ENCODE data around the gene RPL27. TPM values are rescaled to one million over a fixed set of nuclear protein-coding genes. Genes with fewer than 3 reads are reported as not detected.
A peak's percentile ranks its signal among the peaks of the same experiment; 100 is the strongest.
"Not testable (repeated sequence)": the region's sequence is repeated elsewhere in the genome, so short reads cannot be mapped to it uniquely, and the experiment has no call there.

Gene RPL27
- total RNA-seq, 2 donors from 2014 or later = 535 to 569 TPM

GRCh38 chr17:42997390-42997983 is 732 bp upstream of the RPL27 start:
- peaks cover 14 to 20% of the 10 kb centered on the region in 2 donors for H3K4me1 ChIP-seq (ENCODE audit: control insufficient read depth in 1 of 2, low read depth in 2 of 2)
- H3K4me3 ChIP-seq = peak overlapping the region; percentile 90
- DNase-seq (ENCODE audit: low spot score) (no peak), ATAC-seq (ENCODE audit: insufficient number of reproducible peaks, low FRiP score, low read depth) (no peak)
- H3K27me3 ChIP-seq (replicated peaks; ENCODE audit: insufficient read depth) = no peaks in the 10 kb centered on the region
- H3K9me3 ChIP-seq = no peaks in the 10 kb centered on the region
- no peak for TF ChIP-seq CTCF (IDR thresholded peaks at IDR 0.05)
- peaks cover 21% of the 10 kb centered on the region for H3K36me3 ChIP-seq
- H3K27ac ChIP-seq = peak overlapping the region; percentile 47 to 91

GRCh38 chr17:42999003-42999525 is 845 bp downstream of the RPL27 start:
- DNase-seq (ENCODE audit: low spot score) (no peak), ATAC-seq (ENCODE audit: insufficient number of reproducible peaks, low FRiP score, low read depth) (no peak)
- no peaks in the 10 kb centered on the region for H3K27me3 ChIP-seq (replicated peaks; ENCODE audit: insufficient read depth)
- peak overlapping the region; percentile 90 for H3K4me3 ChIP-seq
- H3K4me1 ChIP-seq (ENCODE audit: control insufficient read depth in 1 of 2, low read depth in 2 of 2) = peaks cover 14 to 26% of the 10 kb centered on the region in 2 donors
- TF ChIP-seq CTCF (IDR thresholded peaks at IDR 0.05) = no peak
- H3K9me3 ChIP-seq = no peaks in the 10 kb centered on the region
- H3K36me3 ChIP-seq = peaks cover 27% of the 10 kb centered on the region
- H3K27ac ChIP-seq = peak overlapping the region; percentile 91 to 94

GRCh38 chr17:43000894-43001293 is 2.7 kb downstream of the RPL27 start:
- H3K4me1 ChIP-seq (ENCODE audit: control insufficient read depth in 1 of 2, low read depth in 2 of 2) = peaks cover 14 to 26% of the 10 kb centered on the region in 2 donors
- H3K36me3 ChIP-seq = peaks cover 27% of the 10 kb centered on the region
- not testable (repeated sequence) for DNase-seq (ENCODE audit: low spot score); ATAC-seq (ENCODE audit: insufficient number of reproducible peaks, low FRiP score, low read depth); H3K9me3 ChIP-seq; H3K27ac ChIP-seq; H3K27me3 ChIP-seq (replicated peaks; ENCODE audit: insufficient read depth); H3K4me3 ChIP-seq

GRCh38 chr17:43003542-43004172 is 5.4 kb downstream of the RPL27 start:
- Histone ChIP-seq H3K4me1 (ENCODE audit: control insufficient read depth in 1 of 2, low read depth in 2 of 2) (peaks cover 9 to 28% of the 10 kb centered on the region in 2 donors), H3K36me3 (peaks cover 27% of the 10 kb centered on the region), H3K9me3 (no peaks in the 10 kb centered on the region), H3K27me3 (replicated peaks; ENCODE audit: insufficient read depth) (no peaks in the 10 kb centered on the region), H3K4me3 (no peak overlapping the region), H3K27ac (peak overlapping the region in 1 of 2 donors; percentile 23)
- no peak for TF ChIP-seq CTCF (IDR thresholded peaks at IDR 0.05)
- ATAC-seq (ENCODE audit: insufficient number of reproducible peaks, low FRiP score, low read depth) = no peak
- DNase-seq (ENCODE audit: low spot score) = no peak

- Histone ChIP-seq H3K36me3 (peaks cover 11% of the 10 kb centered on the region), H3K27me3 (replicated peaks; ENCODE audit: insufficient read depth) (no peaks in the 10 kb centered on the region), H3K4me1 (ENCODE audit: control insufficient read depth in 1 of 2, low read depth in 2 of 2) (peaks cover 0 to 14% of the 10 kb centered on the region in 2 donors), H3K27ac (peak within 1 kb of the TSS; percentile 85 to 89), H3K9me3 (no peaks in the 10 kb centered on the region), H3K4me3 (peak within 1 kb of the TSS; percentile 93)
- DNase-seq (ENCODE audit: low spot score) (no peak), ATAC-seq (ENCODE audit: insufficient number of reproducible peaks, low FRiP score, low read depth) (no peak)
- peak; percentile 18 for TF ChIP-seq CTCF (IDR thresholded peaks at IDR 0.05)
These were observed 8.7 kb downstream of the RPL27 start, which contains the start of gene IFI35 for GRCh38 chr17:43006639-43007551. IFI35 (plus strand) TSS chr17:43006784; CDS start chr17:43006948, 164 bp downstream.
